LNCaP clone FGC (cell line): ENCODE data around the gene AOPEP.

Experiments used
- DNase-seq: peaks from one replicate; pipeline ENCODE4 v3.0.0-alpha.2; 2011; ENCODE audit warnings: low read depth
- H3K4me3 ChIP-seq: 2 replicates; pipeline ENCODE4 v1.5.1; 2011; ENCODE audit warnings: mild to moderate bottlenecking, low read depth, low read length, control low read depth
- CTCF ChIP-seq: IDR thresholded peaks from 2 replicates; pipeline ENCODE4 v1.5.1; 2012; ENCODE audit warnings: mild to moderate bottlenecking; ENCODE audit not compliant: control insufficient read depth, insufficient read depth; ENCODE audit errors: extremely low read depth

Gene AOPEP

GRCh38 chr9:94974154-94974879, 247.8 kb downstream of the AOPEP start:
- no peak overlapping the region for H3K4me3 ChIP-seq
- no peak for DNase-seq
- TF ChIP-seq CTCF = no peak

- TF ChIP-seq CTCF = no peak
- no peak for DNase-seq
- H3K4me3 ChIP-seq = no peak overlapping the region
Measured at GRCh38 chr9:94975480-94975879, 249.0 kb downstream of the AOPEP start.

GRCh38 chr9:94976077-94976476, 249.6 kb downstream of the AOPEP start:
- no peak for DNase-seq
- no peak for TF ChIP-seq CTCF
- H3K4me3 ChIP-seq = no peak overlapping the region

- no peak for DNase-seq
- H3K4me3 ChIP-seq = no peak overlapping the region
- no peak for TF ChIP-seq CTCF
Measured at GRCh38 chr9:94977416-94977815, 250.9 kb downstream of the AOPEP start.

GRCh38 chr9:94979904-94980507, 253.5 kb downstream of the AOPEP start:
- TF ChIP-seq CTCF = no peak
- H3K4me3 ChIP-seq = no peak overlapping the region
- DNase-seq = no peak

- DNase-seq = no peak
- H3K4me3 ChIP-seq = no peak overlapping the region
- no peak for TF ChIP-seq CTCF
Measured at GRCh38 chr9:94980947-94981722, 254.6 kb downstream of the AOPEP start.

- no peak overlapping the region for H3K4me3 ChIP-seq
Measured at GRCh38 chr9:94981723-94982090, 255.2 kb downstream of the AOPEP start.

More at GRCh38 chr9:94981723-94982090, 255.2 kb downstream of the AOPEP start:
- no peak for DNase-seq
- TF ChIP-seq CTCF = no peak
